CD14-positive monocyte (primary cell): ENCODE results near the gene LTBP2. TPM values are rescaled to one million over a fixed set of nuclear protein-coding genes. Genes with fewer than 3 reads are reported as not detected.

Experiments
- DNase-seq, 3 donors: peaks; one replicate each; pipeline ENCODE4 v3.0.0-alpha.2; 2011 to 2022
- H2AFZ ChIP-seq: 2 replicates; pipeline ENCODE4 v1.6.0; 2012; ENCODE audit warnings: mild to moderate bottlenecking, low read depth, low read length, inconsistent platforms; ENCODE audit not compliant: insufficient read depth, poor library complexity, severe bottlenecking
- H3K27ac ChIP-seq, 2 donors: 1 replicate in 1 of 2; 2 replicates in 1 of 2; pipeline ENCODE4 v1.5.1; 2012 to 2013; ENCODE audit warnings: low read length in 2 of 2, control low read depth in 1 of 2, inconsistent platforms in 1 of 2, low read depth in 1 of 2, mild to moderate bottlenecking in 1 of 2
- H3K27me3 ChIP-seq, 2 donors: one replicate each; pipeline versions ENCODE4 v1.6.0 to v1.6.1; 2011 to 2013; ENCODE audit warnings: low read length in 2 of 2; ENCODE audit not compliant: control insufficient read depth in 2 of 2, insufficient read depth in 2 of 2
- H3K36me3 ChIP-seq, 2 donors: replicated peaks in 1 of 2; 1 replicate in 1 of 2; 2 replicates in 1 of 2; pipeline versions ENCODE4 v1.5.1 to v1.6.1; 2012 to 2013; ENCODE audit warnings: low read length in 2 of 2, control low read depth in 1 of 2, inconsistent platforms in 1 of 2, mild to moderate bottlenecking in 1 of 2; ENCODE audit not compliant: insufficient read depth in 2 of 2, control insufficient read depth in 1 of 2
- H3K4me1 ChIP-seq, 2 donors: 1 replicate in 1 of 2; 2 replicates in 1 of 2; pipeline versions ENCODE4 v1.5.1 to v1.6.1; 2012 to 2013; ENCODE audit warnings: low read length in 2 of 2, control low read depth in 1 of 2, inconsistent platforms in 1 of 2, mild to moderate bottlenecking in 1 of 2, moderate library complexity in 1 of 2; ENCODE audit not compliant: insufficient read depth in 2 of 2, control insufficient read depth in 1 of 2
- H3K4me2 ChIP-seq: replicated peaks from 2 replicates; pipeline ENCODE3; 2012; ENCODE audit warnings: low read length, moderate library complexity, mild to moderate bottlenecking; ENCODE audit not compliant: poor library complexity, severe bottlenecking; ENCODE audit errors: extremely low read depth
- H3K4me3 ChIP-seq, 3 experiments: fragments of 200-600 bp in 1 of 3; sonication (generic) in 1 of 3; replicated peaks in 1 of 3; 1 replicate in 2 of 3; 2 replicates in 1 of 3; pipeline ENCODE4 v1.5.1; 2011 to 2013; ENCODE audit warnings: low read length in 3 of 3, mild to moderate bottlenecking in 3 of 3, control low read depth in 2 of 3, low read depth in 2 of 3, inconsistent platforms in 1 of 3, moderate library complexity in 1 of 3
- H3K79me2 ChIP-seq: 2 replicates; pipeline ENCODE4 v1.6.0; 2012; ENCODE audit warnings: mild to moderate bottlenecking, control low read depth, inconsistent platforms, low read length, moderate library complexity; ENCODE audit not compliant: insufficient read depth
- H3K9ac ChIP-seq: 2 replicates; pipeline ENCODE4 v1.6.0; 2017; ENCODE audit warnings: low read length, mild to moderate bottlenecking; ENCODE audit not compliant: insufficient read depth, poor library complexity, severe bottlenecking
- H3K9me3 ChIP-seq, 2 donors: replicated peaks in 1 of 2; 1 replicate in 1 of 2; 2 replicates in 1 of 2; pipeline versions ENCODE4 v1.5.1 to v1.6.1; 2012 to 2013; ENCODE audit warnings: low read length in 2 of 2, control low read depth in 1 of 2; ENCODE audit not compliant: control insufficient read depth in 1 of 2, insufficient read depth in 1 of 2
- H4K20me1 ChIP-seq: 2 replicates; pipeline ENCODE4 v1.6.0; 2012; ENCODE audit warnings: mild to moderate bottlenecking, low read length, control low read depth, moderate library complexity; ENCODE audit not compliant: insufficient read depth
- H3K27ac Mint-ChIP-seq, 7 donors: one replicate each; pipeline ENCODE4 v1.8.0; 2020; ENCODE audit warnings: mild to moderate bottlenecking in 7 of 7, mixed read lengths in 7 of 7, moderate library complexity in 6 of 7, inconsistent platforms in 2 of 7
- H3K27me3 Mint-ChIP-seq, 3 donors: one replicate each; pipeline ENCODE4 v1.8.0; 2021 to 2022; ENCODE audit warnings: low read depth in 3 of 3, mild to moderate bottlenecking in 3 of 3, mixed read lengths in 3 of 3, moderate library complexity in 3 of 3, inconsistent platforms in 1 of 3
- H3K36me3 Mint-ChIP-seq, 2 donors: one replicate each; pipeline ENCODE4 v1.8.0; 2020; ENCODE audit warnings: mixed read lengths in 2 of 2, inconsistent platforms in 1 of 2, mild to moderate bottlenecking in 1 of 2
- H3K4me1 Mint-ChIP-seq: one replicate; pipeline ENCODE4 v1.8.0; 2020; ENCODE audit warnings: mild to moderate bottlenecking, mixed read lengths
- H3K4me3 Mint-ChIP-seq, 2 donors: one replicate each; pipeline ENCODE4 v1.8.0; 2020; ENCODE audit warnings: mild to moderate bottlenecking in 2 of 2, mixed read lengths in 2 of 2, moderate library complexity in 1 of 2
- H3K9me3 Mint-ChIP-seq, 7 donors: one replicate each; pipeline ENCODE4 v1.8.0; 2020 to 2022; ENCODE audit warnings: mixed read lengths in 7 of 7, mild to moderate bottlenecking in 6 of 7, moderate library complexity in 6 of 7, inconsistent platforms in 2 of 7
- CTCF ChIP-seq: fragments of 200-600 bp; IDR thresholded peaks from one replicate; pipeline ENCODE4 v1.8.0; 2022; ENCODE audit warnings: antibody characterized with exemption, mild to moderate bottlenecking
- WGBS: methylation state at CpG from one replicate; pipeline ENCODE4 v1.1.5; 2013; ENCODE audit warnings: missing lambda C conversion rate; ENCODE audit not compliant: insufficient coverage; 5-methylcytosine and 5-hydroxymethylcytosine counted together
- intact Hi-C, 2 donors: fragments of 100-400 bp; cut with micrococcal nuclease; formaldehyde crosslinking; loops; one replicate each; pipeline versions ENCODE4 v1.15.0 to v1.15.1; 2023
- polyA plus RNA-seq, 3 donors: library from polyadenylated mRNA; depleted of rRNA in 1 of 3; unstranded in 2 of 3; stranded (reverse) in 1 of 3; fragments of 300-500 nt in 2 of 3; fragments of >200 nt in 1 of 3; fragmentation: Illumina TruSeq in 2 of 3; gene quantifications; 1 replicate in 2 of 3; 2 replicates in 1 of 3; pipeline ENCODE4 v1.2.3, GENCODE V29; 2012 to 2021

The LTBP2 gene
- polyA plus RNA-seq, 3 donors = 0.04 to 0.24 (median 0.11) TPM

DNA sequence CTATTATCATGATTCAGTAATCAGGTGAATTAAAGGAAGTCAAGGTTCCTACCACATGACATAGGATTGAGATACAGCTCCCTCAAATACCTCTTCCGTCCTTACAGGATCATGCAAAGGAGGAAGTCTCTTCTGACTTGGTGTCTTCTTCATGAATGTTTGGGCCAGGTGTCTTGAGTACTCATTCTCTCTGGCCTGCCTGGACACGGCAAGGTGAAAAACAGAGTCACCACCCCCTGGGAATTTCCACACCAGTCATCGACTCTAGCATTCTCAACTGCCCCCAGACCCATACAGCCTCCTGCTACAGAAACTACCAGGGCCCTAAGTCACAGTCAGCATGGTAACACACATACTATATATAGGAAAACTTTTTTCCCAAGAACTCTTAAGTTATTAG is 44.9 kb upstream of the LTBP2 start:
- Mint-ChIP-seq H3K36me3 (peaks cover 66 to 71% of the 10 kb centered on the region in 2 donors), H3K27me3 (peaks cover 0 to 3% (median 0%) of the 10 kb centered on the region in 3 donors), H3K9me3 (no peaks in the 10 kb centered on the region), H3K4me3 (no peak overlapping the region), H3K4me1 (peaks cover 7% of the 10 kb centered on the region), H3K27ac (peak overlapping the region in 3 of 7 donors; percentile 22 to 70 (median 59))
- Histone ChIP-seq H3K4me1 (peaks cover 0 to 5% of the 10 kb centered on the region in 2 donors), H2AFZ (no peak overlapping the region), H3K9ac (no peak overlapping the region), H3K4me3 (no peak overlapping the region), H3K36me3 (peaks cover 34 to 85% of the 10 kb centered on the region in 2 donors), H3K27me3 (no peaks in the 10 kb centered on the region), H4K20me1 (no peaks in the 10 kb centered on the region), H3K27ac (no peak overlapping the region), H3K4me2 (no peak overlapping the region), H3K79me2 (no peaks in the 10 kb centered on the region), H3K9me3 (no peaks in the 10 kb centered on the region)
- WGBS = 100% methylated on average over 3 of the region's 3 CpGs
- TF ChIP-seq CTCF = no peak
- no peak for DNase-seq
- intact Hi-C loops = no loop called here

GRCh38 chr14:74655599-74656395 is 43.8 kb upstream of the LTBP2 start:
- no peak overlapping the region for H3K9ac ChIP-seq
- intact Hi-C loops = no loop called here
- H3K27me3 Mint-ChIP-seq = peaks cover 0 to 3% (median 0%) of the 10 kb centered on the region in 3 donors
- no peak overlapping the region for H3K4me3 ChIP-seq
- no peaks in the 10 kb centered on the region for H3K27me3 ChIP-seq
- TF ChIP-seq CTCF = no peak
- H3K9me3 ChIP-seq = no peaks in the 10 kb centered on the region
- peak overlapping the region in 1 of 2 donors; percentile 15 for H3K27ac ChIP-seq
- DNase-seq = peak in 1 of 3 donors; percentile 6
- peaks cover 22 to 73% of the 10 kb centered on the region in 2 donors for H3K36me3 ChIP-seq
- no peak overlapping the region for H3K4me3 Mint-ChIP-seq
- peaks cover 0 to 5% of the 10 kb centered on the region in 2 donors for H3K4me1 ChIP-seq
- no peak overlapping the region for H2AFZ ChIP-seq
- peaks cover 7% of the 10 kb centered on the region for H3K4me1 Mint-ChIP-seq
- WGBS = no CpG with 5 or more reads among the region's 2 CpGs
- H3K36me3 Mint-ChIP-seq = peaks cover 56 to 60% of the 10 kb centered on the region in 2 donors
- no peaks in the 10 kb centered on the region for H4K20me1 ChIP-seq
- no peaks in the 10 kb centered on the region for H3K9me3 Mint-ChIP-seq
- no peaks in the 10 kb centered on the region for H3K79me2 ChIP-seq
- H3K27ac Mint-ChIP-seq = peak overlapping the region in 2 of 7 donors; percentile 0 to 58
- no peak overlapping the region for H3K4me2 ChIP-seq
